ENCODE results near the gene LDB2. TPM values are rescaled to one million over a fixed set of nuclear protein-coding genes. Genes with fewer than 3 reads are reported as not detected.

The LDB2 gene
- total RNA-seq, 3 donors from 2014 or later: 4.7 to 19.9 (median 9.3) TPM

DNA sequence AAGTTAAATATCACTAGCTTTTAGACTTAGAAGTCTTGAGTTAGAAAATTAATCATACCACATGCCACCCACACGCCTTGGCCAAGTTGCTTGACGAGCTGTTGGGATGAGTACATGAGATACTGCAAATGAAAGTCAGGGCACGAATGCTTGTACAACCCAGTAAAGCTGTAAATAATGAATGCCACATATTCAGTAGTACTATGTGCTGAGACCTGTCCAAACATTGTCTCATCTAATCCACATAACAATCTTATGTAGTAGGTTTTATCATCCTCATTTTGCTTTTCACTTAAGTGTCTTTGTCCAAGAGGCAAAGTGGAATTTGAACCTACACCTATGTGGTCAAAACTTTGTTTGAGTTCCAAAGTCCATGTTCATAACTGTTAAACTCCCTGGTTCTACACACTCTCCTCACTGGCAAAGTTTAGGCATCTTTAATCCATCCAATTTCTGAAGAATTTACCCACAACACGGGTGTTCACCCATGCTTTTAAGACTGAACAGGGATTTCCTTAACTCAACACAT, 74.1 kb downstream of the LDB2 start:
- ATAC-seq: no peak
- no peak overlapping the region for H3K4me3 ChIP-seq
- no peaks in the 10 kb centered on the region for H3K9me3 ChIP-seq
- no peaks in the 10 kb centered on the region for H3K4me1 ChIP-seq (ENCODE audit: low read depth)
- DNase-seq: no peak
- no peaks in the 10 kb centered on the region for H3K36me3 ChIP-seq (ENCODE audit: low read depth)
- TF ChIP-seq, protein P1, sequence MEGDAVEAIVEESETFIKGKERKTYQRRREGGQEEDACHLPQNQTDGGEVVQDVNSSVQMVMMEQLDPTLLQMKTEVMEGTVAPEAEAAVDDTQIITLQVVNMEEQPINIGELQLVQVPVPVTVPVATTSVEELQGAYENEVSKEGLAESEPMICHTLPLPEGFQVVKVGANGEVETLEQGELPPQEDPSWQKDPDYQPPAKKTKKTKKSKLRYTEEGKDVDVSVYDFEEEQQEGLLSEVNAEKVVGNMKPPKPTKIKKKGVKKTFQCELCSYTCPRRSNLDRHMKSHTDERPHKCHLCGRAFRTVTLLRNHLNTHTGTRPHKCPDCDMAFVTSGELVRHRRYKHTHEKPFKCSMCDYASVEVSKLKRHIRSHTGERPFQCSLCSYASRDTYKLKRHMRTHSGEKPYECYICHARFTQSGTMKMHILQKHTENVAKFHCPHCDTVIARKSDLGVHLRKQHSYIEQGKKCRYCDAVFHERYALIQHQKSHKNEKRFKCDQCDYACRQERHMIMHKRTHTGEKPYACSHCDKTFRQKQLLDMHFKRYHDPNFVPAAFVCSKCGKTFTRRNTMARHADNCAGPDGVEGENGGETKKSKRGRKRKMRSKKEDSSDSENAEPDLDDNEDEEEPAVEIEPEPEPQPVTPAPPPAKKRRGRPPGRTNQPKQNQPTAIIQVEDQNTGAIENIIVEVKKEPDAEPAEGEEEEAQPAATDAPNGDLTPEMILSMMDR (IDR thresholded peaks at IDR 0.05): no peak
- intact Hi-C loops (cut with DNase I, micrococcal nuclease): no loop called here

DNA sequence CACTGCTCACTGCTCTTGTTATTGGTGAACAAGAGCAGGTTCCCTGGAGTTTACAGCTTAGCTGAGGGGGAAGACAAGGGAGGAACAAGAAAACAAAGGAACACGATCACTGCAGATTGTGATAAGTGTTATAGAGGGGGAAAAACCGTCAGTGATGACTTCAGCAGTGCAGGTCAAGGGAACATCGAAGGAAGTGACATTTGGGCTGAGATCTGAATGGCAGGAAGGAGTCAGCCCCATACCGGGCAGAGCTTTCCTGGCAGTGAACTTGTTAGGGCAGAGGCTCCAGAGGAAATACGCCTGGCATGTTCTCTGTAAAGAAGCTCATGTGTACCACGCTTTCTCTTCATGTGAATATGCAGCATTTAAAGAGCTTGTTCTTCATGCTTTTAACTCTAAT, 78.1 kb downstream of the LDB2 start:
- Histone ChIP-seq H3K4me3 (no peak overlapping the region), H3K36me3 (ENCODE audit: low read depth) (no peaks in the 10 kb centered on the region), H3K4me1 (ENCODE audit: low read depth) (no peaks in the 10 kb centered on the region), H3K9me3 (no peaks in the 10 kb centered on the region)
- no peak for ATAC-seq
- TF ChIP-seq, protein P1 (IDR thresholded peaks at IDR 0.05): no peak
- intact Hi-C loops (cut with DNase I, micrococcal nuclease): no loop called here
- DNase-seq: no peak

DNA sequence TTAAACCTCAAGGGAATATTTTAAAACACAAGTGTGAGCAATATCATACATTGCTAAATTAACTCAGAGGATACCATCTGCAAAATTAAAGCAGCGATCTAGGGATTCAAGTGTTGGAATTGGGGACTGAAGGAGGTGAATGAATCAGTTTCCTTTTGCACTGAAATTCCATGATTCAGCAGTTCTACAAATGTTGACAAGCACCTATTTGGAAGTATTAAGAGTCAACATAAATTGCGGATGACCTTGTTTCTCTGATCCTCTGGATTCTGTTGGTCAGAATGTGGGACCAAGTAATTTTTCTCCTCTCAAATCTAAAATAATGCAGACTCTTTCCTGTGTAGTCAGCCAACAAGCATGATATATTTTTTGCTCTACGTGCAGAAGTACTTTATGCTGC, 78.8 kb downstream of the LDB2 start:
- no peaks in the 10 kb centered on the region for H3K4me1 ChIP-seq (ENCODE audit: low read depth)
- ATAC-seq: no peak
- intact Hi-C loops (cut with DNase I, micrococcal nuclease): no loop called here

DNA sequence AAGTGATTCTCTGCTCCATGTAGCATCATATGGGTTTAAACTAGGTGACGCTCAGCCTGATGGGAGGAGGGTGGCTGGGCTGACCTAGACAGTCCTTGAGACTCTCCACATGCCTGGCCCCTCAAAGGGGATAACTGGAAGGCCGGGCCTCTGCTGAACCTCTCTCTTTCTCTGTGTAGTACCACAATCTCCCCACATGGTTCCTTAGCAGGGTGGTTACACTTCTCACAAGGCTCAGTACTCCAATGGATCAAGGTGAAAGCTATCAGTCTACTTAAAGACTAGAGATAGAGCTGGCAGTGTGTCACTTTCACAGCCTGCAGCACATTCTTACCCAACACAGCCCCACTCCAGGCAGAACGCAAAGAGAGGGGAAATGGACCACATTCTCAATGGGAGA, 80.4 kb downstream of the LDB2 start:
- H3K4me1 ChIP-seq (ENCODE audit: low read depth): no peaks in the 10 kb centered on the region
- DNase-seq (no peak), ATAC-seq (no peak)
- H3K9me3 ChIP-seq: no peaks in the 10 kb centered on the region
- TF ChIP-seq, protein P1 (IDR thresholded peaks at IDR 0.05): no peak
- H3K4me3 ChIP-seq: no peak overlapping the region
- intact Hi-C loops (cut with DNase I, micrococcal nuclease): no loop called here
- H3K36me3 ChIP-seq (ENCODE audit: low read depth): no peaks in the 10 kb centered on the region

More for the DNA sequence above, 78.8 kb downstream of the LDB2 start:
- DNase-seq: no peak
- TF ChIP-seq, protein P1 (IDR thresholded peaks at IDR 0.05): no peak
- Histone ChIP-seq H3K9me3 (no peaks in the 10 kb centered on the region), H3K4me3 (no peak overlapping the region), H3K36me3 (ENCODE audit: low read depth) (no peaks in the 10 kb centered on the region)

DNA sequence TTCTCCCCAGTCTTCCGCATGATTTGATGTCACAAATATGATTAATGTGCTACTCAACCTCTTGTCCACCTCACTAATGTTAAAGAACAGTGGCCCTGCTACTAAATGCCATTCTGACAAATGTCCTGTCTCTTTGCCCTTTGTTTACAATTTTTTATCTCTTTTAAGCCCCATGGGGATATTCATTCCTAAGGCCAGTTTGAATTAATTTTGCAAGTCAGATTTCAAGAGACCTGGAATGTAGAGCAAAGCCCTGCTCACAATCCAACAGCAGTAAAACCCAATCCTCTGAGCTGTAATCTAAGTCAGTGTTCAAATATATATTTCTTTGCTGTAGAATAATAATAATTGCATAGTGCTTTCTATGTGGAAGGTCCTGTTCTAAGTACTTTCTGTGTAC, 81.2 kb downstream of the LDB2 start:
- intact Hi-C loops (cut with DNase I, micrococcal nuclease): no loop called here
- H3K36me3 ChIP-seq (ENCODE audit: low read depth): no peaks in the 10 kb centered on the region
- ATAC-seq (no peak), DNase-seq (no peak)
- no peaks in the 10 kb centered on the region for H3K4me1 ChIP-seq (ENCODE audit: low read depth)
- TF ChIP-seq, protein P1 (IDR thresholded peaks at IDR 0.05): no peak
- H3K4me3 ChIP-seq: no peak overlapping the region
- H3K9me3 ChIP-seq: no peaks in the 10 kb centered on the region

GRCh38 chr4:16814361-16814760, 84.1 kb downstream of the LDB2 start:
- H3K4me3 ChIP-seq: no peak overlapping the region
- TF ChIP-seq, protein P1 (IDR thresholded peaks at IDR 0.05): no peak
- ATAC-seq: no peak
- intact Hi-C loops (cut with DNase I, micrococcal nuclease): no loop called here
- DNase-seq: no peak
- H3K4me1 ChIP-seq (ENCODE audit: low read depth): no peaks in the 10 kb centered on the region
- H3K36me3 ChIP-seq (ENCODE audit: low read depth): no peaks in the 10 kb centered on the region
- H3K9me3 ChIP-seq: no peaks in the 10 kb centered on the region

Measured in mucosa of descending colon (tissue), 3 donors.